Esophagus muscularis mucosa (tissue), 4 donors: ENCODE data around the gene RRP15. TPM values are rescaled to one million over a fixed set of nuclear protein-coding genes. Genes with fewer than 3 reads are reported as not detected.
A peak's percentile ranks its signal among the peaks of the same experiment; 100 is the strongest.

Experiments used
- DNase-seq: peaks from one replicate; pipeline ENCODE4 v3.0.0-alpha.2; 2017; ENCODE audit errors: extremely low spot score
- H3K27ac ChIP-seq, 4 donors: fragments of 200-600 bp; sonication (generic); replicated peaks in 1 of 4; 1 replicate in 3 of 4; 2 replicates in 1 of 4; pipeline ENCODE4 v1.5.1; 2016 to 2019; ENCODE audit warnings: mild to moderate bottlenecking in 1 of 4
- H3K27me3 ChIP-seq, 4 donors: fragments of 200-600 bp; sonication (generic); one replicate each; pipeline versions ENCODE4 v1.5.1 to v1.6.0; 2016 to 2019
- H3K36me3 ChIP-seq, 4 donors: fragments of 200-600 bp; sonication (generic); one replicate each; pipeline ENCODE4 v1.5.1; 2016 to 2019
- H3K4me1 ChIP-seq, 4 donors: fragments of 200-600 bp; sonication (generic); one replicate each; pipeline ENCODE4 v1.5.1; 2016 to 2019
- H3K4me3 ChIP-seq, 4 donors: fragments of 200-600 bp; sonication (generic); 1 replicate in 2 of 4; 2 replicates in 2 of 4; pipeline ENCODE4 v1.5.1; 2016 to 2019; ENCODE audit warnings: mild to moderate bottlenecking in 4 of 4, moderate library complexity in 1 of 4
- H3K9me3 ChIP-seq, 4 donors: fragments of 200-600 bp; sonication (generic); 1 replicate in 3 of 4; 2 replicates in 1 of 4; pipeline ENCODE4 v1.5.1; 2016 to 2019
- CTCF ChIP-seq, 3 experiments: fragments of 200-600 bp in 2 of 3; fragments of 450-650 bp in 1 of 3; sonication (generic) in 2 of 3; IDR thresholded peaks; one replicate each; pipeline ENCODE4 v1.5.1; 2017 to 2019; ENCODE audit warnings: antibody characterized with exemption in 3 of 3, mild to moderate bottlenecking in 2 of 3, moderate library complexity in 1 of 3
- EP300 ChIP-seq: sonication (generic); formaldehyde crosslinking; IDR thresholded peaks from one replicate; pipeline ENCODE4 v1.6.1; 2017; ENCODE audit warnings: antibody characterized with exemption
- POLR2A ChIP-seq: fragments of 450-650 bp; IDR thresholded peaks from one replicate; pipeline ENCODE4 v1.6.1; 2017; ENCODE audit warnings: antibody characterized with exemption, moderate library complexity, mild to moderate bottlenecking, low read depth
- POLR2AphosphoS5 ChIP-seq, 2 donors: sonication (generic); formaldehyde crosslinking; IDR thresholded peaks; one replicate each; pipeline ENCODE4 v1.6.1; 2017; ENCODE audit warnings: antibody characterized with exemption in 2 of 2
- WGBS: methylation state at CpG from one replicate; pipeline ENCODE4 v1.1.5; 2018; 5-methylcytosine and 5-hydroxymethylcytosine counted together
- intact Hi-C: fragments of 100-400 bp; cut with DNase I; formaldehyde crosslinking; loops from one replicate; pipeline ENCODE4 v1.15.1; 2023
- total RNA-seq, 4 donors: library from RNA; depleted of rRNA; stranded (reverse); fragments of >200 nt; gene quantifications; one replicate each; pipeline versions ENCODE4 v1.1.0 to v1.2.1, GENCODE V29; 2016

RRP15 gene
- total RNA-seq, 4 donors from 2014 or later = 7.0 to 9.9 (median 8.1) TPM

- DNase-seq = no peak
- Histone ChIP-seq H3K4me3 (peak within 1 kb of the TSS; percentile 69 to 78 (median 74)), H3K27ac (peak within 1 kb of the TSS; percentile 83 to 91 (median 90)), H3K36me3 (no peaks in the 10 kb centered on the region), H3K4me1 (peaks cover 6 to 36% (median 33%) of the 10 kb centered on the region in 4 donors), H3K9me3 (no peaks in the 10 kb centered on the region), H3K27me3 (no peaks in the 10 kb centered on the region)
- peak; percentile 56 for TF ChIP-seq EP300
- TF ChIP-seq POLR2A = peak; percentile 79
- TF ChIP-seq POLR2AphosphoS5 (IDR thresholded peaks at IDR 0.05) = peak; percentile 82 to 95
- TF ChIP-seq CTCF (IDR thresholded peaks at IDR 0.05) = peak in 1 of 3 experiments; percentile 21
- 2% methylated on average over 22 of the region's 22 CpGs for WGBS
- intact Hi-C loops = loop anchor here (5.0 to 10.0 kb wide), 4 partner anchors 150 to 830 kb away; partner anchors contain the start of gene LYPLAL1
Measured at GRCh38 chr1:218344814-218345672, 60.0 kb downstream of the RRP15 start, which contains the start of gene TGFB2. TGFB2 (plus strand) TSS chr1:218345336; CDS start chr1:218346702, 1,366 bp downstream.

- H3K27me3 ChIP-seq = no peaks in the 10 kb centered on the region
- peaks cover 6 to 44% (median 41%) of the 10 kb centered on the region in 4 donors for H3K4me1 ChIP-seq
- DNase-seq = no peak
- intact Hi-C loops = loop anchor here (5.0 to 10.0 kb wide), 4 partner anchors 149 to 829 kb away; partner anchors contain the start of gene LYPLAL1
- under 1% methylated on average over 32 of the region's 64 CpGs for WGBS
- peak overlapping the region; percentile 69 to 78 (median 74) for H3K4me3 ChIP-seq
- no peaks in the 10 kb centered on the region for H3K9me3 ChIP-seq
- H3K36me3 ChIP-seq = no peaks in the 10 kb centered on the region
- no peak for TF ChIP-seq POLR2A
- peak in 1 of 2 donors; percentile 19 for TF ChIP-seq POLR2AphosphoS5 (IDR thresholded peaks at IDR 0.05)
- H3K27ac ChIP-seq = peak overlapping the region; percentile 83 to 91 (median 90)
Measured at GRCh38 chr1:218345673-218346390, 60.7 kb downstream of the RRP15 start.

- no peaks in the 10 kb centered on the region for H3K36me3 ChIP-seq
- H3K9me3 ChIP-seq = no peaks in the 10 kb centered on the region
- no peaks in the 10 kb centered on the region for H3K27me3 ChIP-seq
- DNase-seq = no peak
- intact Hi-C loops = loop anchor here (5.0 to 10.0 kb wide), 4 partner anchors 148 to 828 kb away; partner anchors contain the start of gene LYPLAL1
- WGBS = 3% methylated on average over 30 of the region's 39 CpGs
- TF ChIP-seq CTCF (IDR thresholded peaks at IDR 0.05) = no peak
- no peak for TF ChIP-seq POLR2AphosphoS5 (IDR thresholded peaks at IDR 0.05)
- TF ChIP-seq EP300 = no peak
- TF ChIP-seq POLR2A = no peak
- peaks cover 6 to 51% (median 47%) of the 10 kb centered on the region in 4 donors for H3K4me1 ChIP-seq
- H3K4me3 ChIP-seq = peak overlapping the region; percentile 69 to 78 (median 74)
- H3K27ac ChIP-seq = peak overlapping the region; percentile 83 to 91 (median 90)
Measured at GRCh38 chr1:218346391-218347204, 61.5 kb downstream of the RRP15 start.

- H3K4me3 ChIP-seq = peak overlapping the region; percentile 69 to 78 (median 74)
- TF ChIP-seq POLR2AphosphoS5 (IDR thresholded peaks at IDR 0.05) (peak in 1 of 2 donors; percentile 23), POLR2A (no peak), CTCF (IDR thresholded peaks at IDR 0.05) (no peak), EP300 (no peak)
- H3K27ac ChIP-seq = peak overlapping the region; percentile 83 to 91 (median 90)
- no peaks in the 10 kb centered on the region for H3K9me3 ChIP-seq
- under 1% methylated on average over 14 of the region's 14 CpGs for WGBS
- peaks cover 11 to 55% (median 52%) of the 10 kb centered on the region in 4 donors for H3K4me1 ChIP-seq
- no peaks in the 10 kb centered on the region for H3K36me3 ChIP-seq
- no peak for DNase-seq
- H3K27me3 ChIP-seq = no peaks in the 10 kb centered on the region
- intact Hi-C loops = loop anchor here (5.0 to 10.0 kb wide), 4 partner anchors 147 to 827 kb away; partner anchors contain the start of gene LYPLAL1
Measured at GRCh38 chr1:218347336-218347722, 62.2 kb downstream of the RRP15 start.
